T-helper 2 cell (primary cell): ENCODE results near the gene KRT7.

Source experiments
- DNase-seq, 5 experiments: peaks; one replicate each; pipeline versions ENCODE4 v3.0.0 to v3.0.0-alpha.2; 2012 to 2022

Gene KRT7

DNA sequence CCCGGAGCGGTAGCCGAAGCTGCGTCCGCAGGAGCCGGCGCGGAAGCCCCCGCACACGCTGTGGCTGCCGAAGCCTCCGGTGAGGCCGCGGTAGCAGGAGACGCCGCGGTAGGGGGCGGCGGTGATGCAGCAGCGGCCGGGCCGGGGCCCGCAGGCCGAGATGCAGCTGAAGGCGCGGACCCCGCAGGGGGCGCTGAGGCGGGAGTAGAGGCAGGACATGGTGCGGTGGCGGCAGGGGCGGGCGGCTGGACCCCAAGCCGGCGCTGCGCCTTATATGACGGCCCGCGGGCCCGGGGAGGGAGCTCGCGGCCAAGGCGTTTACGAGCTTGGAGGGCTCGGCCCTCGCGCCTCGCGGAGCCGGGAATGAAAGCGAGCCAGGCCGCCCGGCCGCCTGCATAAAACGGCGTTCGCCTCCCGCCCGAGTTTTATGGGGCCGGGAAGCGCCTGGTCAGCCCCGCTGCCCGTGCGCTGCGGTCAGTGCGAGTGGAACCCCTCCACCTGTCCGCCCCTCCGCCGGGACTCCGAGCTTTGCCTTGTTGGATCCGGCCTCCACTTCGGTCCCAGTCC is 25.4 kb downstream of the KRT7 start:
- no peak for DNase-seq

GRCh38 chr12:52259657-52260243 is 26.7 kb downstream of the KRT7 start:
- no peak for DNase-seq

DNA sequence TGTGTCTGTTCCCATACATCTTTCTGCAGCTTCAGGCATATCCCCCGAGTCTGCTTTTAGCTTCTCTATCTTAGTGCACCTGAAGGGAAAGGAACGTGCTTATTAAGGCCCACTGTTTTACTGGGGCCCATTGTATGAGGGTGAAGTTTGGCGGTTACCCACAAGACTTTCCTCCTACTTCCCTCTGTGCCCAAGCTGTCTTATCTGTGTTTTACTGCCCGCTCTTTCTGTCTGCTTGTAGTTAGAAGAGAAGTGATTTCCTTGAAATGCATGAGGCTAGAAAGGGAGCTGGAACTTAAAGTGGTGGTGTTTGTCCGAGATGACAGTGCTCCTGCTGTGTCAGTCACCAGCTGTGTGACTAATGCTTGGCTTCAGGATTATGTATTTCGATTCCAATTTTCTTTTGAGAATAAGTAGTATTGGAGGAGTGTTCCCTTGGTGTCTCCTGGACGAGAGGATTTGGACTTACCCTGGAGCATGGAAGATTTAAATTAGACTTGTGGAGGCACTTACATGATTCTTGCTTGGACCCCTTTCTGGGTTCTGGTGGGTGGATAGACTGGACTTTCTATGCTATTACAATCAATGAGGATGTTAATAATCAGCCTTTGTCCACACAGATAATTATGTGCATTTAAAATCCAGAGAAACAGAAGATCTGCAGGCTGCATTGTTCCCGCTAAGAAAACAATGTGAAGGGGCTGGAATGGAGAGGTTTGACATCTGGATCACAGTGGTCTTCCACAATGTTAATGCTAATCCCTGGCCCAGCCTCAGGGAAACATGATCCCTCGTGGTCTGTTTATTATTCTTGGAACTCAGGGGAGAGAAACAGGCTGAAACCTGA is 27.5 kb downstream of the KRT7 start:
- DNase-seq, result no peak

- DNase-seq, result no peak
Measured at GRCh38 chr12:52261208-52261484, 28.1 kb downstream of the KRT7 start.

DNA sequence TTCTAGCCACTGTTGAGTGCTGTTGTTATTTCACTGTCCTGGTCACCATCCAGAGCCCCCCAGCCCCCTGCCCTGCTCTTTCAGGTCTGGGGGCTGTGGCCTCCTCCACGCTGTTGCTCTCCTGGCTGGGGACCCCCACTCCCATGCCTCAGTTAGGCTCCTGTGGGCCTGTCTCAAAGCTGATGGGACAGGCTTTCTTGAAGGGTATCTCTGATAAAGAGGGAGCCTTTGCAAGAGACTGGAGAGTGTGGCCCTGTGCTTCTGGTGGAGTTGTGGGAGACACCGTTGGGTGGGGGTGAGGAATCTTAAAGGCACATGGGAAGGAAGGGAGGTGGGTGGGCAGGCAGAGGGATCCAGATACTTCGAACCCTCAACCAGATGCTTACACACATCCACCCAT is 29.2 kb downstream of the KRT7 start:
- no peak for DNase-seq

GRCh38 chr12:52263761-52264434 is 30.9 kb downstream of the KRT7 start:
- DNase-seq, result no peak

DNA sequence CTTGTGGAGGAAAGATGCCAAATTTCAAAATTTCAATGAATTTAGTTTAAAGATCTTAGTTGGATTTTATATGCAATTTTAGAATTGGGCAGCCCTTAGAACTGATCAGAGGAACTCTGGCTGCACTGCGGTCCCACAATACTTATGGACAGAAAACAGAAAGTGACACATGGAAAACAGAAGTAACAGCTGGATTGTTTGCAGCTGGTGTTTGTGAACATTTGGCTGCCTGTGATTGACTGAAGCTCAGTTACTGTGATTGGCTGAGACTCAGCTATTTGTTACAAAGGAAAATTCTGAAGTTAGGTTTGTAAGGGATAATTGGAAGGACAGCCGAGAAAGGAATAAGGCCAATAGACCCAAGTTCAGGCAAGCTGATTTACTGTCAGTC is 31.4 kb downstream of the KRT7 start:
- DNase-seq, result no peak

DNA sequence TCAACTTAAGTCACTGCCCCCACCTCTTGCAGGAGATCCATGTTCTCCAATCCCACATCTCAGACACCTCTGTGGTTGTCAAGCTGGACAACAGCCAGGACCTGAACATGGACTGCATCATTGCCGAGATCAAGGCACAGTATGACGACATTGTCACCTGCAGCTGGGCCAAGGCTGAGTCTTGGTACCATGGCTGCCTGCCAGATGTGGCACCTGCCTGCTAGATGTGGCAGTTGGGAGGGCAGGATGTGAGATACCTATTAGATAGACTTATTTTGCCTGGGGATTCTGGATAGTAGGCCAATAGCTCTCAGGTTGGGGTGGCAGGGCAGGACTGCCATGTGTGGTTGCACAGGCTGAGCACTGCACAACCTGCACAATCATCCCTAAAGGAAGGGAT is 33.5 kb downstream of the KRT7 start:
- DNase-seq, result no peak

GRCh38 chr12:52267266-52267665 is 34.2 kb downstream of the KRT7 start:
- DNase-seq, result no peak

DNA sequence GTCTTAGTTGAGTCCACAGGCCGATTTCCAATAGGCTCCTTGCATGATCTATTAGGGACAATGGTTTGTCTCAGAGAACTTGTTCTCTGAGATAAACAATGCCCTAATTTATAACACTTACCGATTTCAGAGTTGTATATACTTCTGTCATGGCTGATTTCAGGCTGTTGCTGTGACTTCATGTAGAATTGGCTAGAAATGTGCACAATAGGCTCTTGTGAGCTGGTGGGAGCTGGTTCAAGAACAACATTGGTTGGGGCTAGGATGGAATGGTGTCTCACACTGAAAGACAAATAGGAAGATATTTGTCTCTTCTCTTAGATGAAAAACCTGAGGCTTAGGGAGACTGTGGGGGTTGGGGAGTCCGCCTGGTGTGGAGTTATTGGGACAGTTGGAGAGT is 34.7 kb downstream of the KRT7 start:
- DNase-seq, result no peak

GRCh38 chr12:52268212-52268611 is 35.2 kb downstream of the KRT7 start:
- DNase-seq, result no peak

DNA sequence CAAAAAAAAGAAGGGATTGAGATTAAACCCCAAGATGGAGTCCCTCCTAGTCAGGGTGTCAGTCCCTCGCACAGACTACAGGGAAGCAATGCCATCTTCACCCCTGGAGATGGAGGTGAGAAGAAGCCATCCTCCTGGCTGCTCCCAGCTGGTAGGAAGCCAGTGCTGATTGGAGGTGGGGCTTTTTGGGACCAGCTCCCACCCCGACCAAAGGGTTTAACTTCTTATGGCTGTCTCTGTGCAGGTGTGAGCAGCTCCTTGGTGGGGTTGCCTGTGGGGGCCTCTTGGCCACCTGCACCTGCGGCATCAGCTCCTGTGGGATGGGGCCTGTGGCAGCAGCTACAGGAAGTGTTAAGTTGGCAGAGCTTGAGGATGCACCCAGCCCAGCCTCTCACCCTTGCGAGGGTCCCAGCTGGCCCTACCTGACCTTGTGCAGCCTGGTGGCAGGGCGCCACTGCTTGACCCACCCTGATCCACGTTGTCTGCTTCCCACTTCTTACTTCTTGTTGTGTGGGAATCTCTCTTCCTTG is 37.6 kb downstream of the KRT7 start:
- no peak for DNase-seq

- no peak for DNase-seq
Measured at GRCh38 chr12:52271158-52271557, 38.1 kb downstream of the KRT7 start.

- DNase-seq, result no peak
Measured at GRCh38 chr12:52274521-52275120, 41.6 kb downstream of the KRT7 start, which contains the start of gene KRT86. TSS of gene KRT86 (plus strand) at chr12:52274645. CDS start at chr12:52301917, 27,272 bp downstream.

DNA sequence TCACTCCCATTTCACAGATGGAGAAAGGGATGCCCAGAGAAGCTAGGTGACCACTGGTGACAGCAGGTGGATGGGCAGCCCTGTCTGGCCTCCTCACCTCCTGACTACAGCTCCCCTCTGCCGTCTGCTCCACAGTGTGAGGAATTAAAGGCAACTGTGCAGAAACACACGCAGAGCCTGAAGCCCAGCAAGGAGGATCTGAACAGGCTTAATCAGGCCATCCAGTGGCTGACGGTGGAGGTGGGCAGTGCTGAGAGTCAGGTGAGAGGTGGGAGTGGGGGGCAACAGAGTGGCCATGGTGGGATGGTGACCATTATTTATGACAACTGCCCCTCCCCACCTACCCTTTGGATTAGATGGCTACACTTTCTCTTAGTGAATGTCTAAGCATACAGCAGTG is 42.6 kb downstream of the KRT7 start:
- DNase-seq, result no peak

- no peak for DNase-seq
Measured at GRCh38 chr12:52277486-52278245, 44.6 kb downstream of the KRT7 start.

DNA sequence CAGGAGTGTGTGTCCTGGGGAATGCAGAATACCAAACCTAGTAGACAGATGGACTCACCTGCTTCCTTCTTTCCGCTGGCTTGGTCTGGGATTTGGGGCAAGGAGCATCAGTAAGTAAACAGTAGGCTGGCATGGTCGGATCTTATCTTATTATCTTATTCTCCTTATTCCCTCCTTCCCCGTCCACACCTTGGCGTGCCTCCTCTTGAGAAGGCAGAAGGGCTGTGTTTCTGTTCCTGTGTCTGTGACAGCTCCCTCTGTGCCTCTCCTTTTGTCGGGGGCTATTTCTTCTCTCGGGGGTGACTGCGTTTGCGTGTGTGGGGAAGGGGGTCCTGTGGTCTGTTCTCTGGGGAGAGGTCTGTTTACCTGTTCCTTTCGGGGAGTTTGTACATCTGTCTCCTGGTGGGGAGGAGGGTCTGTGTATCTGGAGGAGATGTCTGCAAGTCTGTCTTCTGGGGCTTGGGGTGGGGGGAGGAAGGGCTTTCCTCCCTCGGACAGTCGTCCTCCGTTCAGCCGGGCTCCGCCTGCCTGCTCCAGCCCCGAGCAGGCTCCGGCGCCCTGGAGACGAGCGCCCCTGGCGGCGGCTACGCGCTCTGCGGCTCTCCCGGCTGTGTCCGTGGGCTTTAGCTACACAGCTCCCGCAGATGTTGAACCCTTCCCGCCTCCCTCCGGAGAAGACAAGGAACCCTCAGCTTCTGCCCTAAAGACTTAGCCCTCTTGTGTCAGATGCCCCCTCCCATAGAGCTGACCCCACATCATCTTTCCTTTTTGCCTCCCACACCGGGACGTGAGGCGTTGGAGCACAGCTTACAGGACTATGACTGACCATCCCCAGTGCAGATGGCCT is 45.8 kb downstream of the KRT7 start:
- peak; percentile 23 to 67 (median 50) for DNase-seq

DNA sequence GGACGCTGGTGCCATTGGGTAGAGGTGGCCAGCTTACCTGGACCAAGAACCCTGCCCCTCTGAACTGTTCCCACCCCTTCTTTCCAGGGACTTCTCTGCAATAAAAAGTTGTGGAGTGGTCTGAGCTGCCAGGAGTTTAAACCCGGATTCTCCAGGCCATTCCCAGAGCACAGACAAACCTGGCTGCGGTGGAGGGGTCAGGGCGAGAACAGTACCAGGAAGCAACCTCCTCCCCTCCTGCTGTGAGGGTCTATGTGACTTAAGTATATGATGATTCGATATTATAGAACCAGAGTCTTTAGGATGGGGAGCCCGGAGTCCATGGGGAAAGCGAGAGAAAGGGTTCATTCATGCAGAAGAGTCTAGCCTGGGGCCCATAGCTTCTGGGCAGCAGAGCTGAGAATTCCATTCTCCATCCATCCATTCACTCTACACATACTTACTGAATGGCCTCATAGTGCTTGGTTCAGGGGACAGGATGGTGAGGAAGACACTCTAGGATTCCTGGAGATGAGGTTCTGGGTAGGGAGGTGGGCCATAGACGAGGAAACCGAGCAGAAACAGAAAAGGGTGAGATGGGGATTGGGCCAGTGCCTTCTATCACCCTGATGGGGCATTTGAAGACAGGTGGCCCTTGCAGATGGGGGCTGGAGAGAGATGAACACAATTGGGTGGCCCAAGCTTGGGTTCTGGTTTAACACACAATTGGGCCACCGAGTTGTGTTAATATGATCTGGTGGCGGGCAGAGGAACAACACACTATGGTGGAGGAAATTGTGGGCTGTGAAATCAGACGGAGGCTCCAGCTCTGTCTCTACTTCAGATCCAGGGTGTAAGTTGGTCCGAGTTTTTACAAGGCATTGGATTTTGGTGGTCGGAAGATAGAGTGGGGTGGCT is 46.6 kb downstream of the KRT7 start:
- DNase-seq, result no peak

DNA sequence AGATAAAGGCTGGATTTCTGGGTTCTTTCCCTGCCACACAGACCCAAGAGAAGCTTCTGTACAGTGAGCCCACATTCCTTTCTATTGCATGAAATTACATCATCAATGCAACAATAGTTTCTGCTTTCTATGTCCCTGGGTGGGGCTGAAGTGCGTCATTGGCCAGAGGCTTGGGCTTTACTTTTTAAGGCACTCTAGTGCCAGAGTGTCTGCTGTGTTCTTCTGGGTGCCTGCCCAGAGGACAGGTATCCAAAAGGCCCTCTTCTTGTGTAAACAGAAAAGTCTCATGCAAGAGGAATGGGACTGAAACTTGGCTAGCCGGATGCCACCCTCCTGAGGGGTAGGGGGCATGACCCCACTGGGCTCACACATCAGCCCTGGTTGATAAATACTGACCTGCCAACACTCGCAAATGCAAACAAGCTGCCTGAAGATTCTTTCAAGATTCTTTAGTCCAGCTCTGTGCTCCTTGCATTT is 47.3 kb downstream of the KRT7 start:
- DNase-seq, result no peak
